HG02571 (cell line): ENCODE results near the gene ZNF284.
A peak's percentile ranks its signal among the peaks of the same experiment; 100 is the strongest.

Experiments used
- ATAC-seq: cut with Tn5 transposase; IDR thresholded peaks from one replicate; pipeline ENCODE4 v1.9.1; 2021; ENCODE audit warnings: mild to moderate bottlenecking, moderate library complexity; ENCODE audit not compliant: unreplicated experiment

ZNF284 gene

DNA sequence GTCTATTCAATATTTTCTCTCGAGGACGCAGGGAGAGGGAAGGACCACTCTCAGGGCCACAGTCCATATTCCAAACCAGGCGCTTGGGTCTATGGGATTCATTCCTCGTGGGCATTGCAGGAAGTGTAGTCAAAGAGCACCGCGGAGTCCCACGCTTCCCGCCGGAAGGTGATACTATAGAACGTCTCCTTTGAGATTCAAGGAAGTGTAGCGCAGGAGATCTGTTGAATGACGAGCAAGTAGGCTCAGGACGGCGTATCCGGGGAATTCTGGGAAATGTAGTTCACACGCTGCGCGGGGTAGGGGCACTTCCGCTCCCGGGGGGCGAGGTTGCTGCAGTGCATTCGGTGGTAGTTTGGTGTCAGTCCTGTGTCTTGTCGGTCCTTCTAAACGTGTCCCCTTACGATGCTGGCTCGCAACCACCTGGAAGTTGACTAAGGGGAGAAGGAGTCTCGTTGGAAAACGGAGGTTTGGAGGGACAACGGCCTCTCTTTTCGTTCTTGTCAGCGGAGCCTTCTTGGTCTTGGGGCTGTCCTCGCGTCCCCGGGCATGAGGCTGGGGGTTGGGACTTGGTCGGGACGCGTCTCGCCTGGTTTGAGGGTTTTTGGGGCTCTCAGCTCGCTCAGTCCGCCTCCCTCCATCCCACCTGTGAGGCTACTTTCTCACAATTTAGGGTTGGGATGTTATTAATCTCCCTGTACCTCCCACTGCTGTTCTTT lies at the start of gene ZNF284:
Gene ZNF284, plus strand, starts transcription at position 336 of the 719 bp plus-strand sequence. CDS start 4,231 bp downstream, outside the sequence.
- peak; percentile 91 for ATAC-seq

DNA sequence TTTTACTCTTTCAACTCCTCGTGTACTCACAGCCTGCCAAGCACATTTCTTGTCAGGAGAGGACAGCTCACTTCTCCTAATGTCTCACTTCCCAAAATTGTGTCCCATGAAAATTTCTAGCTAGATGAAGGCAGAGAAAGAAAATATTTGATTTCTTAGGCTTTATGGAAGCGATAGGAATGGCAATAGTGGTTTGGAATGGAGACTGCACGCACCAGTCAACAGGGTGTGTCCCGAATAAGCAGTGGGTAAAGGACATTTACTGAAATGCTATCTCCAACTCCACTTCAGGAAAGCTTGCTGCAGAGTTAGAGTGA lies 47.1 kb upstream of the ZNF284 start:
- ATAC-seq = no peak

DNA sequence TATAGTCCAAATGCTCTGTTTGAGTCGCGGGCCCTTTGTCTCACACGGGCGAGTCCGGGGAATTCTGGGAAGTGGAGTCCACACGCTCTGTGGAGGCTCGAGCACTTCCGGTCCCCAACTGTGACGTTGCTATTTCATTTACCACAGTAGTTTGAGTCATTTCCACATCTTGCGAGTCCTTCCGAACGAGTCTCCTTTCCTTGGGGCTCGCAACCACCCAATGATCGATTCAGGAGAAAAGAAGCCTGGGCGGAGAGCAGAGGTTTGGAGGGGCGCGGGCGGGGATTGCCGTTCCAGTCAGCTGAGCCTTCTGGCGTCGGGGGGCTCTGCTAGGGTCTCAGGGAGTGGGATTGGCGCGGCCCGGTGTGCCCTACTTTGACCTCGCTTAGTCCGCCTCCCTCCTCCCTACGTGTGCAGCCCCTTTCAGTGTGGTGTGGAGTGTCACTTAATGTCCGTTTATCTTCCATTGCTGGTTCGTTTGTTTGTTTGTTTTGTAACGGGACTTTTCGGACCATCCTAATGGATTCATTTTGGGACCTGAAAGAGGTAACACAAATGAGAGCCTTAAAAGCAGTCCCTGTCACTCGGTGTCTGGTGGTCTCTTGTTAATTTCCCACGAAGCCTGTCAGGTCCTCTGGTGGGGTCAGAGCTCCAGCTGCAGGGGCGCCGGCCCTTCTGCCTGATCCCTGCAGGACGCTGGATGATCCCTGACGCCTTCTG lies 46.6 kb upstream of the ZNF284 start, which contains the start of gene ZNF222:
Gene ZNF222, plus strand, starts transcription at position 163 of the 720 bp plus-strand sequence. Its CDS starts 58 bp downstream, at position 221.
- peak; percentile 77 for ATAC-seq

DNA sequence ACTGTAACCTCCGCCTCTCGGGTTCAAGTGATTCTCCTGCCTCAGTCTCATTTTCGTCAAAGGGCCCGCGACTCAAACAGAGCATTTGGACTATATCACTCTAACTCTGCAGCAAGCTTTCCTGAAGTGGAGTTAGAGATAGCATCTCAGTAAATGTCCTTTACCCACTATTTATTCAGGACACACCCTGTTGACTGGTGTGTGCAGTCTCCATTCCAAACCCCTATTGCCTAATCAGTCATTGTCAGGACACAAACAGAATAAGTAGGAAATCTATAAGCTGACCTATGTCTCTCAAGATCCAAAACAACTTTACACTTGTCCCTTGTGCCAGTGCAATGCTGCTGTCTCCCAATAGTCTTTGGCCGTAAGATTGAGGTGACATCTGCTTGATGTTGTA lies 45.3 kb upstream of the ZNF284 start:
- no peak for ATAC-seq

DNA sequence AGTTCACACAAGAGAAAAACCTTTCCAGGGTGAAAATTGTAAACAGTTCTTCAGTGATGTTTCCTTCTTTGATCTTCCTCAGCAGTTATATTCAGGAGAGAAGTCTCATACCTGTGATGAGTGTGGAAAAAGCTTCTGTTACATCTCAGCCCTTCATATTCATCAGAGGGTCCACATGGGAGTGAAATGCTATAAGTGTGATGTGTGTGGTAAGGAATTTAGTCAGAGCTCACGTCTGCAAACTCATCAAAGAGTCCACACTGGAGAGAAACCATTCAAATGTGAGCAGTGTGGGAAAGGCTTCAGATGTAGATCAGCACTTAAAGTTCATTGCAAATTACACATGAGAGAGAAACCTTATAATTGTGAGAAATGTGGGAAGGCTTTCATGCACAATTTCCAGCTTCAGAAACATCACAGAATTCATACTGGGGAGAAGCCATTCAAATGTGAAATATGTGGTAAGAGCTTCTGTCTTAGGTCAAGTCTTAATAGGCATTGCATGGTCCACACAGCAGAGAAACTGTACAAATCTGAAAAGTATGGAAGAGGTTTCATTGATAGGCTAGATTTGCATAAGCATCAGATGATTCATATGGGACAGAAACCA lies 39.9 kb upstream of the ZNF284 start:
- ATAC-seq = no peak

DNA sequence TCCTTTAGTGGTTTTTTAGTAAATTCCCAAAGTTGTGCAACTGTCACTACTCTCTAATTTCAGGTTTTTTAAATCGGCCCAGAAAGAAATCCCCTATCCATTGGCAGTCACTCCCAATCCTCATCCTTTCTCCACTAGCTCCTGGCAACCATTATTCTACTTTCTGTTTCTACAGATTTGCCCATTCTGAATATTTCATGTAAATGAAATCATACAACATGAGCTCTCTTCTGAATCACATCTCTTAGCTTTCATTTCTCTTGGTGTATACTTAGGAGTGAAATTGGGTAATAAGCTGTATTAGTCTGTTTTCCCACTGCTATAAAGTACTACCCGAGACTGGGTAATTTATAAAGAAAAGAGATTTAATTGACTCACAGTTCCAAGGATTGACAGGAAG lies 29.8 kb upstream of the ZNF284 start:
- no peak for ATAC-seq

DNA sequence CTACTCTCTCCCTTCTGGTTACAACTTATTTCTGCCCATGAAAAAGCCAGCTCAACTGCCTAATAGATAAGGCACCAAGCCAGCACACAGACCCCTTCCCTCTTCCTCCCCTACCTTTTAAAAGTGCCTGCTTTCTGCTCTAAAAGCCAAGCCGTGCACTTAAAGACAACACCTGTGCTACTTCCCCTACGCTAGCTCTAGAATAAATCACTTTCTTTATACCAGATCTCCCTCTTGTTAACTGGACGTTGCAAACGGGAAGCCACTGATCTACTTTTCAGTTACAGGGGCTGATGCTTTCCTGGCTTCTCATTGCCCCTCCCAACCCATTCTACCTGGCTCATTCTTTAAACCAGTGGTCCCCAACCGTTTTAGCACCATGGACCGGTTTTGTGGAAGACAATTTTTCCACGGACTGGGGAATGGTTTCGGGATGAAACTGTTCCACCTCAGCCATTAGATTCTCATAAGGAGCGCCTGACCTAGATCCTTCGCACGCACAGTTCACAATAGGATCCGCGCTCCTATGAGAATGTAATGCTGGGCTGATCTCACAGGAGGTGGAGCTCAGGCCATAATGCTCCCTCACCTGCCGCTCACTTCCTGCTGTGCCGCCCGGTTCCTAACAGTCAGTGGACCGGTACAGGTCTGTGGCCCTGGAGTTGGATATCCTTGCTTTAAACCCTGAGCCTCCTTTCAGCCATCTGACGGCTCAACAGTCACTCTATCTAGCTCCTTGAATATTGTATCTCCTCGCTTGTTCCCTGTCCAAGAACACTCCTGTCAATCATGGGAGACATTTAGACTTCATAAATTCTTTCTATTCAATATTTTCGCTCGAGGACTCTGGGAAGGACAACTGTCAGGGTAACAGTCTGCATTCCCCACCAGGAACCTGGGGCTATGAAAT lies 21.0 kb upstream of the ZNF284 start:
- ATAC-seq = no peak

DNA sequence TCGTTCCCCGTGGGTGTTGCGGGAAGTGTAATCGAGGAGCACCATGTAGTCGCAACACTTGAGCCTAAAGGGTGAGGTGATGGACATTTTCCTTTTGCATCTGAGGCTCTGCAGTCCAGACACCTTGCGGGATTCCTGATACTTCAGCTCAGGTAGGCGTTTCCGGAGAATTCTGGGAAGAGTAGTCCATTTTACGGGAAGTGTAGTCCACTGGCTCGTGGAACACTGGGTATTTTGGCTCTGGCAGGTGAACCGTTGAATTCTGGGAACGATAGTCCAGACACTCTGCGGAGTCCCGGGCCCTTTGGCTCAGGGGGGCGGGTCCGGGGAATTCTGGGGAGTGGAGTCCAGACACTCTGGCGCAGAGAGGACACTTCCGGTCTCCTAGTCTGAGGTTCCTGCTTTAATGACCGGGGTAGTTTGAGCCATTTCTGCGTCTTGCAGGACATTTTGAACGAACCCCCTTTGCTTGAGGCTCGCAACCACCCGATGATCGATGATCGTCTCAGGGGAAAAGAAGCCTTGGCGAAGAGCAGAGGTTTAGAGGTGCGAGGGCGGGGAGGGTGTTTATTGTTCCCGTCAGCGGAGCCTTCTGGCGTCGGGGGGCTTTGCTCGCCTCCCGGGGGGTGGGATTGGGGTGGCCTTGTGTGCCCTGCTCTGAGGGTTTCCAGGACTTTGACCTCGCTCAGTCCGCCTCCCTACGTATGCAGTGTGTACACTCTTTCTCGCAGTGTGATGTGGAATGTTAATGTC lies 20.1 kb upstream of the ZNF284 start, which contains the start of gene ZNF223:
Gene ZNF223, plus strand, starts transcription at position 387 of the 753 bp plus-strand sequence. CDS start 3,141 bp downstream, outside the sequence.
- ATAC-seq = peak; percentile 65

DNA sequence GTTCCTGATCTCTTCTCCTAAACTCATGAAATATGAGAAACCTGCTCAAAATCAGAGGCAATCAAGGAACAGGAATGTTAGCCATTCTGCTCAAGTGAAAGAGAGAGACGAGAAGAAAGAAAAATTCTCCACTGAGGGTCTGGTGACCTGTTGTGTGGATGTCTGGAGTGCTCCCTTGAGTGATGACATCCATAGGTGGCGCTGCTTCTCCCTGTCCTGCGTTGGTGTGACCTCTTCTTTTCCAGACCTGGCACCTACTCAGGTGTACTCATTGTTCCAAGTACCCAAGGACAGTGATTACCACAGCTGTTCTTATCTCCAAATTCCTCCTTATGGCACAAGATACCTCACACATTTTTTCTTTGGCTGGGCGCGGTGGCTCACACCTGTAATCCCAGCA lies 16.1 kb upstream of the ZNF284 start:
- no peak for ATAC-seq

DNA sequence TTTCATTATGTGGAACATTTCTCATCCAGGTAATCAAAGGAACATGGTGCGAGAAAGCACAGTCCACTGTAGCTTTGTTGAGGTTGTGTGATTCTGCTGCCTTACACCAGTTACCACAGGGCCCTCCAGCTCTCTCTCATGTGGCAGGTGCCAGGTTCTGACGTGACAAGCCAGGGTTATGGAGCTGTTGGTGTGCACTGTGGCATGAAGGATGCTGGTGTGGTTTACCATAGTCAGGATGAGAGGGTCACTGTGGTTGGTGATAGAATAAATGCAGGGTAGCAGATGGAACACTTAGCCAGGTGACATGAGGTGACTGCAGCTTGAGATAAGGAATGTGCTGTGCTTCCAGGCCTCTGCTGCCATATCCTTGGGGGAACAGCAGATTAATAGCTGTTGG lies 12.7 kb upstream of the ZNF284 start:
- ATAC-seq = no peak

DNA sequence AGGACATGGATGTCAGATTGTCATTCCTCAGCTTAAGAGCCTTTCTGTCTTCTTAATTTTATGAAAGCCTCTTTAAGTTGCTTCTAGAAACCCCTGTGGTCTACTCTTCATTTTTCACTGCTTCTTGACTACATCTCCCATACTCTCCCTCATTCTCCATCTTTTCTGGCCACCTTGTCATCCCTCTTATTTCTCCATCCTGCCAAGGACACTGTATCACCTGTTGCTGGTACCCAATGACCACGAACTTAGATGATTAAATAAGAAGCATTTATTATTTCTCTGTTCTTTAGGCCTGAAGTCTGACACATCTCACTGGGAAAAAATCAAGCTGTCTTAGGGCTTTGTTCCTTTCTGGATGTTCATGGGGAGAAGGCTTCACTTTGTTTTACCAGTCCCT lies 10.9 kb upstream of the ZNF284 start:
- no peak for ATAC-seq

DNA sequence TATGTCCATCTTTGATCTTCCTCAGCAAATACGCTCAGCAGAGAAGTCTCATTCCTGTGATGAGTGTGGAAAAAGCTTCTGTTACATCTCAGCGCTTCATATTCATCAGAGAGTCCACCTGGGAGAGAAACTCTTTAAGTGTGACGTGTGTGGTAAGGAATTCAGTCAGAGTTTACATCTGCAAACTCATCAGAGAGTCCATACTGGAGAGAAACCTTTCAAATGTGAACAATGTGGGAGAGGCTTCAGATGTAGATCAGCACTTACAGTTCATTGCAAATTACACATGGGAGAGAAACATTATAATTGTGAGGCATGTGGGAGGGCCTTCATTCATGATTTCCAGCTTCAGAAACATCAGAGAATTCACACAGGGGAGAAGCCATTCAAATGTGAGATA lies 5.7 kb upstream of the ZNF284 start:
- ATAC-seq = no peak

DNA sequence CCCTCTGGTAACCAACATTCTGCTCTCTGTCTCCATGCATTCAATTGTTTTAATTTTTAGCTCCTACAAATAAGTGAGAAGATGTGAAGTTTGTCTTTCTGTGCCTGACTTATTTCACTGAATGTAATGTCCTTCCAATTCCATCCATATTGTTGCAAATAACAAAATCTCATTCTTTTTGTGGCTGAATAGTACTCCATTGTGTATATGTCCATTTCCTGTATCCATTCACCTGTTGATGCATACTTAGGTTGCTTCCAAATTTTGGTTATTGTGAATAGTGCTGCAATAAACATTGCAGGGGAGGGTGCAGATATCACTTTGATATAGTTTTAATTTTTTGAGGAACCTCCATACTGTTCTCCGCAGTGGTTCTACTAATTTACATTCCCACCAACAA lies 2.5 kb upstream of the ZNF284 start:
- no peak for ATAC-seq

DNA sequence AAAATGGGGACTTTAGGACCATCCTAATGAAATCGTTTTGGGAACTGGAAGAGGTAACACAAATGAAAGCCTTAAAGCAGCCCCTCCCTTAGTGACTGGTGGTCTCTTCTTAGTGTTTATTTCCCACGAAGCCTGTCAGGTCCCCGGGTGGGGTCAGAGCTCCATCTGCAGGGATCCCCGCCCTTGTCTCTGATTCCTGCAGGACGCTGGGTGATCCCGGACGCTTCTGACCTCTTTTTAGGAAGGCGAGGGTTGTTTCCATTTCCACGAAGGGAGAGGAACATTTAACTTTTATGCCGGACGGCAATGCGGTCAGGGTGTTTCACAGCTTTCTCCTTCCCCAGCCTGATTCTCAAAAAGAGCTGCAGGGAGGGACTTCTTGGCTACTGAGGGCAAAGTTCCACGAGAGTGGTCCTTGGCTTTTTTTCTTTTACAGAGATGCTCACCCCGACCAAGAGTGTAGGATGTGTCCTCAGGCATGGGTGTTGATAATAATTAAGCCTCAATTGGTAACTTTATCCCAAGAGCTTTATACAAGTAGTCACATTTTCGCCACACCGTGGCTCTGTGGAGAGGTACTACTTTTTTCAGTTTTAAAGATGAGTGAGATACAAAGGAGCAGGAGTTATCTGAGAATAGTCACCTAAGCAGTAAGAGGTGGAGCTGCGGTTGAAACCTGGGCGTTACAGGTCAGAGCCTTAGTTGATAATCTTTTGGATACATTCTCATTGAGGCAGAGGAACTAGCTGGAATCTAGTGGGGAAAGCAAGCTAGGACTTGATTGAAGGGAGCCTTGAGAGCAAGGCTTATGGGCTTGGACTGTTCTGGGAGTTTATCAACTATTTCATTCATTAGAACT lies 813 bp downstream of the ZNF284 start:
- ATAC-seq = no peak

DNA sequence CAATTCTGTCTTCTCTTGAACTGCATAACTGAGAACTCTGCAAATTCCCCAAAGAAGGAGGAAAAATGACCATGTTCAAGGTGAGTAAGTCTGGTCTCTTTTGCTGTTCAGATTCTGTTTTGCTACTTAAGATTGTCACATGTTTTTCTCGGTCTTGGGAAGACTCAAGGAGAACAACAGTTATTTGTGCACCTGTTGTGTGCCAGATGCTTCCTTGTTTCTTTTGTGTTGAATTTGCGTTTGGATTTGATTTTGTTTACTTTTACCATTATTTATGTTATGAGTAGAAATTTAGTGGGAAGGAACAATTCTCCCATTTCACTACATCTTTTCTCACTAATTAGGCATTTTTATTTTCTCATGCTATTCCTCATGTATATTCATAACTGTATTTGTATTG lies 4.4 kb downstream of the ZNF284 start:
- no peak for ATAC-seq

DNA sequence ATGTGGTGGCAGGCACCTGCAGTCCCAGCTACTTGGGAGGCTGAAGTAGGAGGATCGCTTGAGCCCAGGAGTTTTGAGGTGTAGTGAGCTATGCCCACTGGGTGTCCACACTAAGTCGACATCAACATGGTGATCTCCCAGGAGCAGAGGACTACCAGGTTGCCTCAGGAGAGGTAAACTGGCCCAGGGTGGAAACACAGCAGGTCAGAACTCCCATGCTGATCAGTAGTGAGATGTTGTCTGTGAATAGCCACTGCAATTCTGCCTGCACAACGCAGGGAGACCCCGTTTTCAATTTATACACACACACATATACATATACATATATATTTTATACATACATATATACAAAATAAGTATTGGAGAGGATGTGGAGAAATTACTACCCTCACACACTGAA lies 20.1 kb downstream of the ZNF284 start:
- ATAC-seq = no peak

DNA sequence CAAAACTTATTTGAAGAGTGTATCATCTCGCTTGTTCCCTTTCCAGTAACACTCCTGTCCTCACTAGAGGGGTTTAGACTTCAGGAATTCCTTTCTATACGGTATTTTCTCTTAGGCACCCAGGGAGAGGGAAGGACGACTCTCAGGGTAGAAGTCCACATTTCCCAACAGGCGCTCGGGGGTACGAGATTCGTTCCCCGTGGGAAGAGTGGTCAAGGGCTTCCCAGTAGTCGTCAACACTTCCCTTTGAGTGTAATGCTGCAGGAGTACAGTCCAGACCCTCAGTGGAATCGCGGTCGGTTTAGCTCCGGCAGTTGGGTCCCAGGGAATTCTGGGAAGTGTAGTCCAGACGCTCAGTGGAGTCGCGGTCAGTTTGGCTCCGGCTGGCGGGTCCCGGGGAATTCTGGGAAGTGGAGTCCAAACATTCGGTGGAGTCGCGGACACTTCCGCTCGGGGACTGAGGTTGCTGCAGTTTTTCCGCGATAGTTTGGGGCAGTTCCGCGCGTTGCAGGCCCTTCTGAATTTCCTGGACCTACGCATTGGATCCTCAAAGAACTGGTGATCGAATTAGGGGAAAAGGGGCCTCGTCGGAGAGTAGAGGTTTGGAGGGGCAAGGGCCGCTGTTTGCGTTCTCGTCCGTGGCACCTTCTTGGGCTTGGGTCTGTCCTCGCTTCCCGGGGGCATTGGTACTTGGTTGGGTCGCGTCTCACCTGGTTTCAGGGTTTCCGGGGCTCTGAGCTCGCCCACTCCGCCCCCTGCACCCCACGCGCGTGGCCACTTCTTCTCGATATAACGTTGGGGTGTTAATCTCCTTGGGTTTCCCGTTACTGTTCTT lies 22.2 kb downstream of the ZNF284 start, which contains the start of gene ZNF224:
Gene ZNF224, plus strand, starts transcription at position 431 of the 835 bp plus-strand sequence. CDS start 3,513 bp downstream, outside the sequence.
- peak; percentile 83 for ATAC-seq

DNA sequence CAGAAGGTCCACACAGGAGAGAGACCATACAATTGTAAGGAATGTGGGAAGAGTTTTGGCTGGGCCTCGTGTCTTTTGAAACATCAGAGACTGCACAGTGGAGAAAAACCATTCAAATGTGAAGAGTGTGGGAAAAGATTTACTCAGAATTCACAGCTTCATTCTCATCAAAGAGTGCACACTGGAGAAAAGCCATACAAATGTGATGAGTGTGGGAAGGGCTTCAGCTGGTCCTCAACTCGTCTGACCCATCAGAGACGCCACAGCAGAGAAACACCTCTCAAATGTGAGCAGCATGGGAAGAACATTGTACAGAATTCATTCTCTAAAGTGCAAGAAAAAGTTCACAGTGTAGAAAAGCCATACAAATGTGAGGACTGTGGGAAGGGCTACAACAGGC lies 35.8 kb downstream of the ZNF284 start:
- ATAC-seq = no peak
